BE2C (cell line): ENCODE measurements around the gene CRTC2.

ENCODE experiments used
- DNase-seq: peaks from one replicate; pipeline ENCODE4 v3.0.0-alpha.2; 2020
- H3K27me3 ChIP-seq: fragments of 250-450 bp; sonication (Bioruptor Pico); 2 replicates; pipeline ENCODE4 v1.5.1; 2020; ENCODE audit warnings: mild to moderate bottlenecking
- H3K36me3 ChIP-seq: fragments of 250-450 bp; sonication (Bioruptor Pico); 2 replicates; pipeline ENCODE4 v1.5.1; 2020; ENCODE audit warnings: mild to moderate bottlenecking
- H3K4me1 ChIP-seq: fragments of 250-450 bp; sonication (Bioruptor Pico); 2 replicates; pipeline ENCODE4 v1.5.1; 2020
- H3K4me3 ChIP-seq: 2 replicates; pipeline ENCODE4 v1.5.1; 2011; ENCODE audit warnings: low read depth, low read length
- H3K9me3 ChIP-seq: fragments of 250-450 bp; sonication (Bioruptor Pico); 2 replicates; pipeline ENCODE4 v1.5.1; 2020
- TF ChIP-seq, protein P1 (sequence below): IDR thresholded peaks from 2 replicates; pipeline ENCODE4 v1.5.1; 2012; ENCODE audit warnings: mild to moderate bottlenecking, low read depth, low read length

The CRTC2 gene

DNA sequence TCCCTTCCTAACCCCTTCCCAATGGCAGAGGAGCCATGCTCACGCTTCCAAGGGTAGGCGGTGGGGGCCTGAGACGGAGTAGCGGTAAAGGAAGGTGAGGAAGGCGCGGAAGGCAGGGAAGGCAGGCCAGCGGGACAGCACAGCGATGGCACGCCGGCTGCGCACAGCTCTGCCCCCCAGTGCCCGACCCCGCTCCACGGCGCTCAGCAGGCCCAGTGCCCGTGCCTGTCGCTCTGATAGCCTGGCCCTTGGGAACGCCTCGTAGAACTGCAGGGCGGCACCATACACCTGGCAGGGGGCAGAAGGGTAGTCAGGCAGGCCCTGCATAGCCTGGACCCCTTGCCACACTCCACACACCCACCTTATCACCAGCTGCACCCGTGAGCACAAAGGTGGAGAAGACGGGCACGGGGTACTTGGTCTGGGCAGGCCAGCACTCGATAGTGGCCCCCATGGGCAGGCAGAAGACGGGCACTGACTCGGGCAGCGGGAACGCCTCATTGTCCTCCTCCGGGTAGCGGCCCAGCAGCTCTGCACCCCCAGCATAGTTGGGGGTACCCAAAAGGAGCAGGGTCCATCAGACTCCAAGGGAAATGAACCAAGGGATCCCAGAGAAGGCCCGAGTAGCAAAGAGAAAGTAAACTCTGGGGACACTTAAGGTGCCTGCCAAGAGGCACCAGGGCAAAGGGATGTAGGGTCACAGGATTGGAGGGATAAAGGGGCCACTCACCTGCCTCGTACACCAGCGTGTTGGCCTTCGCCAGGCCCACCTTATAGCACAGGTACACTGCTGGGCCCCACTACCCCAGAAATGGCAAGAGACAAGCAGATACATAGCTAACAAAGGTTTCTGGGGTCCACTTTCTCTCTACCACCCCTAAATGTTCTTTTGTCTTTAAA, 16.3 kb downstream of the CRTC2 start:
- Histone ChIP-seq H3K27me3 (no peaks in the 10 kb centered on the region), H3K4me1 (no peaks in the 10 kb centered on the region), H3K9me3 (no peaks in the 10 kb centered on the region), H3K4me3 (no peak overlapping the region), H3K36me3 (peaks cover 34% of the 10 kb centered on the region)
- no peak for DNase-seq
- TF ChIP-seq, protein P1, sequence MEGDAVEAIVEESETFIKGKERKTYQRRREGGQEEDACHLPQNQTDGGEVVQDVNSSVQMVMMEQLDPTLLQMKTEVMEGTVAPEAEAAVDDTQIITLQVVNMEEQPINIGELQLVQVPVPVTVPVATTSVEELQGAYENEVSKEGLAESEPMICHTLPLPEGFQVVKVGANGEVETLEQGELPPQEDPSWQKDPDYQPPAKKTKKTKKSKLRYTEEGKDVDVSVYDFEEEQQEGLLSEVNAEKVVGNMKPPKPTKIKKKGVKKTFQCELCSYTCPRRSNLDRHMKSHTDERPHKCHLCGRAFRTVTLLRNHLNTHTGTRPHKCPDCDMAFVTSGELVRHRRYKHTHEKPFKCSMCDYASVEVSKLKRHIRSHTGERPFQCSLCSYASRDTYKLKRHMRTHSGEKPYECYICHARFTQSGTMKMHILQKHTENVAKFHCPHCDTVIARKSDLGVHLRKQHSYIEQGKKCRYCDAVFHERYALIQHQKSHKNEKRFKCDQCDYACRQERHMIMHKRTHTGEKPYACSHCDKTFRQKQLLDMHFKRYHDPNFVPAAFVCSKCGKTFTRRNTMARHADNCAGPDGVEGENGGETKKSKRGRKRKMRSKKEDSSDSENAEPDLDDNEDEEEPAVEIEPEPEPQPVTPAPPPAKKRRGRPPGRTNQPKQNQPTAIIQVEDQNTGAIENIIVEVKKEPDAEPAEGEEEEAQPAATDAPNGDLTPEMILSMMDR: no peak

DNA sequence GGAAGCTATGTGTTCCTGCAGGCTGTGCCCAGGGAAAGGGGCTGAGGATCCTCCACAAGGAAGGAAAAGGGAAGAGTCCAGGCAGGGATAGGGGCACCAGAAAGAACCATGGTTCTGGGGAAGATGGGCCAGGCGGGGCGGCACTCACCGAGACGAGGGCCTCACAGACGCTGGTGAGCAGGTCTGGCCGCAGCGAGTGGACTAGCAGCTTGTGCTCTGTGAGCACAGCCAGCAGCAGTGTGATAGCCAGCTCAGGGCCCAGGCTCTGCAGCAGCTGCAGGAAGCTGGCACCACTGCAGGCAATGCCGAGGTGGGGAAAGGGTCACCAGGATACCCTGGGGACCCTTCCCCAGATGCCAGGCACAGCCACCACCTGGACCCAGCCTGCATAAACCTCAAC, 17.7 kb downstream of the CRTC2 start:
- no peaks in the 10 kb centered on the region for H3K9me3 ChIP-seq
- no peaks in the 10 kb centered on the region for H3K27me3 ChIP-seq
- no peak for DNase-seq
- H3K4me3 ChIP-seq: no peak overlapping the region
- TF ChIP-seq, protein P1: no peak
- H3K4me1 ChIP-seq: no peaks in the 10 kb centered on the region
- peaks cover 46% of the 10 kb centered on the region for H3K36me3 ChIP-seq

DNA sequence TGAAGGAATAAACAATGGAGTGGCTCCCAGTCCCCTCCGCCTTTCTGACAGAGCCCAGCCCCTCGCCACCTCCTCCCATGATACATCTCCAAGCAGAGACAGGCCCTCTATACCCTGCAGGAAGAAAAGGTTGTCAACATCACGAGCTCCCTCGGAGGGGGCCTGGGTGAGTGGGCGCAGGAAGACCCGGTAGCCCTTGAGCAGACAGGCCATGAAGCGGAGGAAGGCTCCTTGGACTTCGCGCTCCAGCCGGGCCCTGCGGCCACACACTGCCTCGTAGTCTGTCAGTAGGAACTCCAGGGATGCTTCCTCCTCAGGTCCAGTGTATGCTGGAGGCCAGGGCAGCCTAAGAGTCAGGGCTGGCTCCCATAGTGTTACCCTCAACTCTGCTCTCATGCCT, 18.9 kb downstream of the CRTC2 start:
- no peak for DNase-seq
- Histone ChIP-seq H3K27me3 (no peaks in the 10 kb centered on the region), H3K4me3 (no peak overlapping the region), H3K36me3 (peaks cover 46% of the 10 kb centered on the region), H3K9me3 (no peaks in the 10 kb centered on the region), H3K4me1 (no peaks in the 10 kb centered on the region)
- TF ChIP-seq, protein P1: no peak

DNA sequence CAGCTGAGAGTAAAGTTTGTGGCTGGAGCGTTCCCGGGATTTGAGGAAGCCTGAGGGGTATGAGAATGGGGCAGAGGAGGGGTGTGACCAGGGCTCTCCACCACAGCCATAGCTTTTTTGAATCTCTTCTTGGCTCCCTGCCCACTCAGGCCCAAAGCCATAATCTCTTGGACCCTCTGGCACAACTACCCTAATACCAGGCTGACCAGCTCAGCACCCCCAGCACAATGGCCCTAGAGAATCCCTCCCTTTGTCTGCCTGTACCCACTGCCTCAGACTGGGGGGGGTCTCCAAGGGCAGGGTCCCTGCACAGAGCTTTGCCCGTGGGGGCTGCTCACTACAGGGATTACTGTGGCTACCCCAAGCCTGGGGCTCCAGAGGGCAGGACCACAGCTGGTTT, 19.4 kb downstream of the CRTC2 start:
- Histone ChIP-seq H3K9me3 (no peaks in the 10 kb centered on the region), H3K4me1 (no peaks in the 10 kb centered on the region), H3K27me3 (no peaks in the 10 kb centered on the region), H3K4me3 (no peak overlapping the region), H3K36me3 (peaks cover 49% of the 10 kb centered on the region)
- TF ChIP-seq, protein P1: no peak
- no peak for DNase-seq

DNA sequence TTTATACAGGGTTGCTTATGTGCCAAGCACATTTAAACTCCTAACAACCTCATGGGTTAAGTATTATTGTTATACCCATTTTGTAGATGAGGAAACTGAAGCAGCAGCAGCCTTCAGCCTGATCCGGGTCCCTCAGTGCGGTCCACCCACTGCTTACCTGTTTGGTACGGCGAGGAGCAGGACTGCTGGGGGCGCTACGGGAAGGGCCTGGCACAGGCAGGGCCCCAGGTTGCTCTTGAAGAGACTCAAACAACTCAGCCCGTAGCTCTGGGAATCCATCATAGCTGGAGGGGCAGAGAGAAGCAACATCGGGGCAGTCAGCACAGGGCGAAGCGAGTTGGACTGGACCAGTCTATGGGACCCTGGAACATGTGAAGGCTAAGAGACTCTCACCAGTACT, 21.1 kb downstream of the CRTC2 start:
- peaks cover 46% of the 10 kb centered on the region for H3K36me3 ChIP-seq
- no peaks in the 10 kb centered on the region for H3K4me1 ChIP-seq

More for the DNA sequence above, 21.1 kb downstream of the CRTC2 start:
- no peak for DNase-seq
- Histone ChIP-seq H3K9me3 (no peaks in the 10 kb centered on the region), H3K4me3 (no peak overlapping the region), H3K27me3 (no peaks in the 10 kb centered on the region)
- TF ChIP-seq, protein P1: no peak
